Vagina (tissue), 2 donors: ENCODE data around the gene ZDHHC17. TPM values are rescaled to one million over a fixed set of nuclear protein-coding genes. Genes with fewer than 3 reads are reported as not detected.

Source experiments
- DNase-seq, 2 donors: peaks; one replicate each; pipeline ENCODE4 v3.0.0-alpha.2; 2017; ENCODE audit errors: extremely low spot score in 2 of 2
- H3K27ac ChIP-seq: fragments of 200-600 bp; sonication (generic); one replicate; pipeline ENCODE4 v1.5.1; 2019
- H3K27me3 ChIP-seq: fragments of 200-600 bp; sonication (generic); one replicate; pipeline ENCODE4 v1.5.1; 2019
- H3K36me3 ChIP-seq, 2 donors: fragments of 200-600 bp; sonication (generic); one replicate each; pipeline ENCODE4 v1.5.1; 2017 to 2019
- H3K4me1 ChIP-seq: fragments of 200-600 bp; sonication (generic); one replicate; pipeline ENCODE4 v1.5.1; 2019
- H3K4me3 ChIP-seq, 2 donors: fragments of 200-600 bp; sonication (generic); 1 replicate in 1 of 2; 2 replicates in 1 of 2; pipeline ENCODE4 v1.5.1; 2016 to 2019
- H3K9me3 ChIP-seq: fragments of 200-600 bp; sonication (generic); one replicate; pipeline ENCODE4 v1.5.1; 2019
- CTCF ChIP-seq, 3 experiments: fragments of 450-650 bp in 2 of 3; fragments of 200-600 bp in 1 of 3; sonication (generic) in 1 of 3; IDR thresholded peaks; one replicate each; pipeline ENCODE4 v1.5.1; 2017 to 2019; ENCODE audit warnings: antibody characterized with exemption in 3 of 3, mild to moderate bottlenecking in 2 of 3, moderate library complexity in 2 of 3
- POLR2A ChIP-seq, 2 donors: fragments of 450-650 bp; IDR thresholded peaks; one replicate each; pipeline ENCODE4 v1.6.1; 2017; ENCODE audit warnings: antibody characterized with exemption in 2 of 2, mild to moderate bottlenecking in 2 of 2, moderate library complexity in 2 of 2
- POLR2AphosphoS5 ChIP-seq, 2 donors: sonication (generic); formaldehyde crosslinking; IDR thresholded peaks; one replicate each; pipeline ENCODE4 v1.9.0; 2017; ENCODE audit warnings: antibody characterized with exemption in 2 of 2, mild to moderate bottlenecking in 2 of 2, low read depth in 1 of 2; ENCODE audit not compliant: insufficient read depth in 1 of 2
- intact Hi-C: fragments of 100-400 bp; cut with DNase I; formaldehyde crosslinking; loops from one replicate; pipeline ENCODE4 v1.15.1; 2023
- total RNA-seq: library from RNA; depleted of rRNA; stranded (reverse); fragments of >200 nt; gene quantifications from one replicate; pipeline ENCODE4 v1.2.3, GENCODE V29; 2016

The ZDHHC17 gene
- total RNA-seq, 1 donor from 2014 or later: 59.9 TPM

DNA sequence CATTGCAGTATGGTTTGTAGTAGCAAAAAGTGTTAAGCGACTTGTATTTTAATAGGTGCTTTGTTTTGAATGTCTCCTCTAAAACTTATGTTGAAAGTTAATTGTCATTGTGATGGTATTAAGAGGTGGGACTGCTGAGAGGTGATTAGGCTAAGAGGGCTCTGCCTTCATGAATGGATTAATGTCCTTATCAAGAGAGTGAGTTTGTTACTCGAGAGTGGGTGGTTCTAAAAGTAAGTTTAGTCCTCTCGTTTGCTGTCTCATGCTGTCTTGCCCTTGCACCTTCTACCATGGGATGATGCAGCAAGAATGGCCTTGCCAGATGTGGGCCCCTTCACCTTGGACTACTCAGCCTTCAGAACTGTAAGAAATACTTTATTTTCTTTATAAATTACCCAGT lies 17.4 kb downstream of the ZDHHC17 start:
- H3K4me1 ChIP-seq: peaks cover 66% of the 10 kb centered on the region
- no peaks in the 10 kb centered on the region for H3K36me3 ChIP-seq
- intact Hi-C loops: no loop called here
- no peaks in the 10 kb centered on the region for H3K9me3 ChIP-seq
- H3K4me3 ChIP-seq: no peak overlapping the region
- DNase-seq: no peak
- H3K27ac ChIP-seq: no peak overlapping the region
- H3K27me3 ChIP-seq: no peaks in the 10 kb centered on the region
- no peak for TF ChIP-seq POLR2AphosphoS5 (IDR thresholded peaks at IDR 0.05; ENCODE audit: insufficient read depth in 1 of 2, low read depth in 1 of 2)
- TF ChIP-seq POLR2A (IDR thresholded peaks at IDR 0.05): no peak
- TF ChIP-seq CTCF (IDR thresholded peaks at IDR 0.05): no peak

DNA sequence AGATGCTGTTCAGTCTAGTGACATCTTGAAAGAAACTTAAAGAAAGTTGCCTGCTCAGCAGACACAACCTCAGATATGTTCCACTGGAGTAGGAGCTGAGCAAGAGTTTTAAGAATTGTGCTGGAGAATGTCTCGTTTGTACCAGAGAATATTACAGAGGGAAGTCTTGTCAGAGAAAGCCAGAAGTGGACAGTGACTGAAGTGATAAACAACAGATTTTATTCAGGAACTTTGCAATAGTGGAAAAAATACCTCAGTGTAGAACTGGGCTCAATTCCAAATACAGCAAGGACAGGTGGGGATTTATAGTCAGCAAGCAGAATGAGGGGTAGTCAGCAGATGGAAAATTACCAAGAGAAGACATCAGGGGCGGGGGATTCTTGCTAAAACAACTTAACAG lies 18.6 kb downstream of the ZDHHC17 start:
- Histone ChIP-seq H3K9me3 (no peaks in the 10 kb centered on the region), H3K4me3 (no peak overlapping the region), H3K27ac (no peak overlapping the region), H3K36me3 (no peaks in the 10 kb centered on the region), H3K27me3 (no peaks in the 10 kb centered on the region), H3K4me1 (peaks cover 61% of the 10 kb centered on the region)
- intact Hi-C loops: no loop called here
- no peak for TF ChIP-seq CTCF (IDR thresholded peaks at IDR 0.05)
- no peak for TF ChIP-seq POLR2AphosphoS5 (IDR thresholded peaks at IDR 0.05; ENCODE audit: insufficient read depth in 1 of 2, low read depth in 1 of 2)
- TF ChIP-seq POLR2A (IDR thresholded peaks at IDR 0.05): no peak
- no peak for DNase-seq

DNA sequence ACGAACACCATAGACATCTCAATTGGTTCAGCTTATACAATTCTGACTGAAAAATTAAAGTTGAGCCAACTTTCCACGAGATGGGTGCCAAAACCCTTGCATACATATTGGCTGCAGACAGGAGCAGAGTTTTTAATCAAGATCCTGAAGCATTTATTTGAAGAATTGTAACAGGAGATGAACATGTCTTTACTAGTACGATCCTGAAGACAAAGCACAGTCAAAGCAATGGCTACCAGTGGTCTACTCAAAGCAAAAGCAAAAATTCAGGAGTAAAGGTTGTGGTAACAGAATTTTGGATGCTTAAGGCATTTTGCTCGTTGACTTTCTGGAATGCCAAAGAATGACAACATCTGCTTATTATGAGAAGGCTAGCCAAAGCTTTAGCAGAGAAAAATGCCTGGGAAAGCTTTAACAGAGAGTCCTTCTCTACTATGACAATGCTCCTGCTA lies 20.7 kb downstream of the ZDHHC17 start:
- no peak for TF ChIP-seq CTCF (IDR thresholded peaks at IDR 0.05)
- no peak for TF ChIP-seq POLR2A (IDR thresholded peaks at IDR 0.05)
- peak in 1 of 2 donors; percentile 27 for TF ChIP-seq POLR2AphosphoS5 (IDR thresholded peaks at IDR 0.05; ENCODE audit: insufficient read depth in 1 of 2, low read depth in 1 of 2)
- Histone ChIP-seq H3K4me3 (no peak overlapping the region), H3K4me1 (peaks cover 57% of the 10 kb centered on the region), H3K27ac (peak overlapping the region; percentile 53), H3K9me3 (no peaks in the 10 kb centered on the region), H3K36me3 (no peaks in the 10 kb centered on the region), H3K27me3 (no peaks in the 10 kb centered on the region)
- no peak for DNase-seq
- intact Hi-C loops: no loop called here

GRCh38 chr12:76785407-76785806 lies 21.5 kb downstream of the ZDHHC17 start:
- DNase-seq: no peak
- H3K4me1 ChIP-seq: peaks cover 55% of the 10 kb centered on the region
- peak overlapping the region; percentile 53 for H3K27ac ChIP-seq
- H3K9me3 ChIP-seq: no peaks in the 10 kb centered on the region
- intact Hi-C loops: no loop called here
- TF ChIP-seq CTCF (IDR thresholded peaks at IDR 0.05): no peak
- TF ChIP-seq POLR2A (IDR thresholded peaks at IDR 0.05): no peak
- TF ChIP-seq POLR2AphosphoS5 (IDR thresholded peaks at IDR 0.05; ENCODE audit: insufficient read depth in 1 of 2, low read depth in 1 of 2): no peak
- H3K36me3 ChIP-seq: no peaks in the 10 kb centered on the region
- H3K27me3 ChIP-seq: no peaks in the 10 kb centered on the region
- no peak overlapping the region for H3K4me3 ChIP-seq

- H3K27ac ChIP-seq: no peak overlapping the region
- TF ChIP-seq POLR2A (IDR thresholded peaks at IDR 0.05) (no peak), CTCF (IDR thresholded peaks at IDR 0.05) (no peak), POLR2AphosphoS5 (IDR thresholded peaks at IDR 0.05; ENCODE audit: insufficient read depth in 1 of 2, low read depth in 1 of 2) (no peak)
- H3K9me3 ChIP-seq: no peaks in the 10 kb centered on the region
- H3K4me1 ChIP-seq: peaks cover 49% of the 10 kb centered on the region
- no peaks in the 10 kb centered on the region for H3K27me3 ChIP-seq
- no peaks in the 10 kb centered on the region for H3K36me3 ChIP-seq
- DNase-seq: no peak
- no peak overlapping the region for H3K4me3 ChIP-seq
- intact Hi-C loops: no loop called here
Observed at GRCh38 chr12:76786986-76787385, 23.1 kb downstream of the ZDHHC17 start.
